UCSD-AML1 (cell line): ENCODE results near the gene ZNF658.
"Not testable (repeated sequence)": the region's sequence is repeated elsewhere in the genome, so short reads cannot be mapped to it uniquely, and the experiment has no call there.

Experiments
- DNase-seq: peaks from one replicate; lab custom pipeline; 2025; ENCODE audit not compliant: unreplicated experiment; lab: John Stamatoyannopoulos, UW

Gene ZNF658

DNA sequence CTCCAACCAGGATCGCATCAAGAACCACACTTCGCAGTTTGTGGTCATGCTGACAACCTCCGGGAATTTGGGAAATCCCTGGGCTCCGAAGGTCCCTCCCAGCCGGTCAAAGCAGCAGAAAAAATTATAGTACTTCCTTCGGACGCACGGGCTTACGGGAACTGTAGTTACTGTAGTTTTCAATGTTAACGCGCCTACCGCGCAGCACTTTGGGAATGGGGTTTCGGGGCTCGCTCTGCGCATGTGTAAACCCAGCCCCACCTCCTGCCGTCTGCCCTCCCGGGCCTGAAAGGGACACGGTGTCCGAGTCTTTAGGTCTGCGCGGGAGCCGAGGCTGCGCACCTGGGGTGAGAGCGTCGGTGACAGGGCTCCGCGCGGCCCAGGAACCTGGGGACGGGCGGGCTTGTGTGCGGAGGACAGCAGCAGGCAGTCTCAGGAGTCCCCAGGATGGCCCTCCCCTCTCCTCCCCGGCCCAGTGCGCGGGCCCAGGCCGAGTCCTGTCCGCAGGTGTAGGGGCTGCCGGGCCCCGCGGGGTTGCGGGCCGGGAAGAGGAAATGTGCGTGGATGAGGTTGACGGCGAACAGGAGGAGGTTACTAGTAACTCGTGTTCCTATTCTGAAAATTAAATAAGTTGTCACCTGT is at the start of gene ZNF658:
TSS of gene ZNF658 (plus strand) at position 236 of the 642 bp plus-strand sequence. CDS start 2,837 bp downstream, outside the sequence.
- DNase-seq, result not testable (repeated sequence)

DNA sequence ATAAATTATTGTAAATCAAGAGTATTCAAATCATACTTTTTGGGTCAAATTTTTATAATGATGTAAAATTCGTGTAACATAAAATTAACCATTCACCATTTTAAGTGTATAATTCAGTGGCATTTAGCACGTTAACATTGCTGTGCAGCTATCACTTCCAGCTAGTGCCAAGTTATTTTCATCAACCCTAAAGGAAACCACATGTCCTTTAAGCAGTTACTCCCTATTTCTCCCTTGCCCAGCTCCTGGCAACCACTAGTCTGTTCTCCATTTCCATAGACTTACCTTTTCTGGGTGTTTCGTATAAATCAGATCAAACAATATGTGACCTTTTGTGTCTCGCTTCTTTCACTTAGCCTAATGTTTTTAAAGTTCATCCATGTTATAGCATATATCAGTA is 38.8 kb upstream of the ZNF658 start:
- not testable (repeated sequence) for DNase-seq

DNA sequence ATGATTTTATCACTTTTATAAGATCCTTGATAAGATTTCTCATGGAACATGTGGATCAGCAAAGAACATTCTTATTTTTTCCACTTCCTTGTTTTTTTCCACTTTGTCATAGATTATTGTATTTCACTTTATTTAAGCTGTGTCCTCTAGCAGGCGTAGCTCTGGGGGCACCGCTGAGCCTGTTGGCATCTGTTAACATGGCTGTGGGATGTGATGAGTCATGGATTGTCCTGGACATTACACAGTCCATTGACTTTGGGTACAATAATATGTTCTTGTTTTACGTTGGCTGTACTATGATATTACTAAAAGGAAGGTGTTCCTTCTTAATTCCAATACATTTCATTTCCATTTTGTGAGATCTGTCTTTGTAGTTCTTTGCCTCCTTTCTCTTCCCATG is 31.9 kb upstream of the ZNF658 start:
- not testable (repeated sequence) for DNase-seq

DNA sequence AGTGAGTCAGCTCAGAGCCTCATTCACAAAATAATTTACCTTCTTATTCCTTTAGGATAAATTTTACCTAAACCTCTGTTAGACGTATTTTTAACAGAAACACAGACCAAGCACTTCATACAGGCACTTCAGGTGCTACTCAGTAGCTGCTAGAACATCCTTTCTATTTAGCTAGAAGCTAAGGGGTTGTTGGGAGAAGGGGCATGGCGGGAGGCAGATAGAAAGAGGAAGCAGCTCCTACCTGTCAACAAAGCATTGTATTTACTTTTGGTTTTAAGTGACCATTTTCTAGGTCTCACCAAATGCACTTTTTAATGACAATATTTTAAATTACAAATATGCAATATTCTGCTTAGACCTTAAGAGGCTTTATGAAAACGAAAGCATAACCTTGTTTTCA is 19.9 kb upstream of the ZNF658 start:
- not testable (repeated sequence) for DNase-seq

DNA sequence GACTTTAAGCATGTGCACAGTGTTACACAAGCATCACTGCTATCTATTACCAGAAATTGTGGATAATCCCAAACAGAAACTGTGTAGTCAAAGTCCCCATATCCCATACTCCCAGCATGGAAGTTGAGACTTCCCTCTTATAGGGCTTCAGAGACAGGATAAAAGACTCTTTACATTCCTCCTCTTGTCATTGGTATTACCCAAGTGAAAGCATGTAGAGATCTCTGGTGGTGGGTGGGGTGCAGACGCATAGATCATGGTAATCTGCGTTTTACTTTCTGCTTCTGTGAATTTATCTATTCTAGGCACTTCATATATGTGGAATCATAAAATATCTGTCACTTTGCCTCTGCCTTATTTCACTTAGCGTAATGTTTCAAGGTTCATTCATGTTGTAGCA is 18.7 kb upstream of the ZNF658 start:
- DNase-seq, result not testable (repeated sequence)

DNA sequence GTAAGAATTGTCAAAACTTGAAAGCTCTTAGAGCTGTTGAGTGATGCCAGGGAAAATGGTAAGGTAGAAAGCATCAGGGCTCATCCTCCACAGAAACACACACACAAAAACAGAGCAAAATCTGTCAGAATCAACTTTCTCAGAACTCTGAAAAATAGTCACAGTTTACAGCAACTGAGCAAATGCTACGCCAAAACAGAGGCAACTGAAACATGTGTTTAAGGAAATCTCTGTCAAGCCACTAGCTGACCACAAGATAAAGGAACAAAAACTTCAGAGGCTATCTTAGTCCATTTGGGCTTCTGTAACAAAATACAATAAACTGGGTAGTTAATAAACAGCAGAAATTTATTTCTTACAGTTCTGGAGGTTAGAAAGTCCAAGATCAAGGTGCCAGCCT is 10.2 kb upstream of the ZNF658 start:
- not testable (repeated sequence) for DNase-seq

DNA sequence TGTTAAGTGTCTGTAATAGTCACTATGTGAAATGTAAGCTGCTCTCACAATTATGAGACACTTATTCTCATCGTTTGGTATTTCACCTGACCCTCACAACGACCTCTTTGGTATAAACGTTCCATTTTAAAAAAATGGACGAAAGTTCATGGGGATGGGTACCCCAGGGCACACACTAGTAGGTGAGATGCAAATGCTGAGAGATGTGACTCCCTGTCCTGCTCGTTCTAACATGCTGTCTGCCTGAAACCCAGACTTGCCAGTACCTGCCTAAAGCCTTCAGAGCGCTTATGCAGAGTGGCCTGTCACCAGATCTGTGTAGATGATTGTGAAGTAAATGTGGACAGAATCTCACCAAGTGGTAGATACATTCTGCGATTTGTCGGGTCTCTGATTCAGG is 616 bp downstream of the ZNF658 start:
- DNase-seq, result not testable (repeated sequence)

DNA sequence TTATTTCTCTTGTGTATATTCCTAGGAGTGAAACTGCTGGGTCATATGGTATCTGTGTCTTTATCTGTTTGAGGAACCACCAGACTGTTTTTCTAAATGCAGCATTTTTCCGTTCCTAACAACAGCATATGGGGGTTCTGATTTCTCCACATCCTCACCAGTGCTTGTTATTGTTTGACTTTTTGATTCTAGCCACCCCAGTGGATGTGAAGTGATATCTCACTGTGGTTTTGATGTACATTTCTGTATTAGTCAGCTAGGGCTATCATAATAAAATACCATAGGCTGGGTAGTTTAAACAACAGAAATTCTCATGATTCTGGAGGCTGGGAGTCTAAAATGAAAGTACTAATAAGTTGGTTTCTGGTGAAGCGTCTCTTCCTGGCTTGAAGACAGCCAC is 9.0 kb downstream of the ZNF658 start:
- not testable (repeated sequence) for DNase-seq

DNA sequence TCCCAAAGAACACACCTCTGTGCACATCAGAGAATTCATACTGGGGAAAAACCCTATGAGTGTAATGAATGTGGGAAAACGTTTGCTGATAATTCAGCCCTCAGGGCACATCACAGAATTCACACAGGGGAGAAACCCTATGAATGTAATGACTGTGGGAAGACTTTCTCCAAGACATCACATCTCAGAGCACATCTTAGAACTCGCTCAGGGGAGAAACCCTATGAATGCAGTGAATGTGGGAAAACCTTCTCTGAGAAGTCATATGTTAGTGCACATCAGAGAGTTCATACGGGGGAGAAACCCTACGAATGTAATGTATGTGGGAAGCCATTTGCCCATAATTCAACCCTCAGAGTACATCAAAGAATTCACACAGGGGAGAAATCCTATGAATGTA is 19.5 kb downstream of the ZNF658 start:
- DNase-seq, result not testable (repeated sequence)

DNA sequence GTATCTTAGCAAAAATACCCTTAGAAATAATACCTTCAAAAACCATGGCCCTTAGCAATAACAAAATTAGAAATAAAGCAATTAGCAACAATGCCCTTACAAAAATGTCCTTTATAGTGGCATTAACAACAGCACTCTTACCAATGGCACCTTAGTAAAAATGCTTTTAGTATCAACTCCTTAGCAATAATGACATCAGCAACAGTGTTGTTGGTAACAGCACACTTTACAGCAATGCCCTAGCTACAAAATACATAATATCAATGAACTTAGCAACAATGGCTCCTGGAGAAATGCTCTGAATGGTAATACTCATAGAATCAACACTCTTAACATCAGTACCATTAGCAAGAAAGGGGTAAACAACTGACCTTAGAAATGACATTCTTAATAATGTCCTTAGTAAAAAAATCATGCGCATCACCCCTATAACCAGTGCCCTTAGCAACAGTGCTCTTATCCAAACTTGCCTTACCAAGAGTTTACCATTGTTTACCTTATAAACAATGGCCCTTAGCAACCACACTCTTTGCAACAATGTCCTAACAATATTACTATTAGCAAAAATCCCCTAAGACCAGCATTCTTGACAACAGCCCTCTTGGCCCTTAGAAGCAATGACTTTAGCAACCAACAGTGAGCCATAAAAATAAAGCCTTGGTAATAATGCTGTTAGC is 35.8 kb downstream of the ZNF658 start:
- DNase-seq, result not testable (repeated sequence)

DNA sequence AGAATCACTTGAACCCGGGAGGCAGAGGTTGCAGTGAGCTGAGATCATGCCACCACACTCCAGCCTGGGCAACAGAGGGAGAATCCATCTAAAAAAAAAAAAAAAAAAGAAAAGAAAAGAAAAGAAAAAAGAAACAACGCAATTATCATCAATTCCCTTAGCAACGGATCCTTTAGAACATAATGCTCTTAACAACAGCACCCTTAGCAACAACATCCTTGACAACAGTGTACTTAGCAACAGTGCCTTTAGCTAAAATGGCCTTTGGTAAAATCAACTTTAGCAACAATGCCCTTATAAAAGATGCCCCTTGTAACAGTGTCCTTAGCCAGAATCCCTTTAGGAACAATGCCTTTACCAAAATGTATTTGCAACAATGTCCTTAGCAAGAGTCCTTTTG is 37.1 kb downstream of the ZNF658 start:
- not testable (repeated sequence) for DNase-seq

DNA sequence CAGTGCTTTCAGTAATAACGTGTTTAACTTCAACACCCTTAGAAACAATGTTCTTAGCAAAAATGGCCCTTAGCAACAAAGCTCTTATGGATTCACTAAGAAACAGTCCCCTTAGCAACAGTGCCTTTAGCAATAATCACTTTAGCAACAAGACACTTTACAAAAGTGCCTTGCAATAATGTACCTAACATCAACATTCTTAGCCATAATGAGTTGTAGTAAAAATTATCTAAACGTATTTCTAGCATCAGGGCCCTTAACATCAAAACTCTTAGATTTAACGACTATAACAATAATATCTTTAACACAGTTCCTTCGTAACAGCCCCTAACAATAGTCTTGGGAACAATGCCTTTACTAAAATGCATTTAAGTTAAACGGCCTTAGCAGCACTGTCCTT is 37.8 kb downstream of the ZNF658 start:
- not testable (repeated sequence) for DNase-seq

DNA sequence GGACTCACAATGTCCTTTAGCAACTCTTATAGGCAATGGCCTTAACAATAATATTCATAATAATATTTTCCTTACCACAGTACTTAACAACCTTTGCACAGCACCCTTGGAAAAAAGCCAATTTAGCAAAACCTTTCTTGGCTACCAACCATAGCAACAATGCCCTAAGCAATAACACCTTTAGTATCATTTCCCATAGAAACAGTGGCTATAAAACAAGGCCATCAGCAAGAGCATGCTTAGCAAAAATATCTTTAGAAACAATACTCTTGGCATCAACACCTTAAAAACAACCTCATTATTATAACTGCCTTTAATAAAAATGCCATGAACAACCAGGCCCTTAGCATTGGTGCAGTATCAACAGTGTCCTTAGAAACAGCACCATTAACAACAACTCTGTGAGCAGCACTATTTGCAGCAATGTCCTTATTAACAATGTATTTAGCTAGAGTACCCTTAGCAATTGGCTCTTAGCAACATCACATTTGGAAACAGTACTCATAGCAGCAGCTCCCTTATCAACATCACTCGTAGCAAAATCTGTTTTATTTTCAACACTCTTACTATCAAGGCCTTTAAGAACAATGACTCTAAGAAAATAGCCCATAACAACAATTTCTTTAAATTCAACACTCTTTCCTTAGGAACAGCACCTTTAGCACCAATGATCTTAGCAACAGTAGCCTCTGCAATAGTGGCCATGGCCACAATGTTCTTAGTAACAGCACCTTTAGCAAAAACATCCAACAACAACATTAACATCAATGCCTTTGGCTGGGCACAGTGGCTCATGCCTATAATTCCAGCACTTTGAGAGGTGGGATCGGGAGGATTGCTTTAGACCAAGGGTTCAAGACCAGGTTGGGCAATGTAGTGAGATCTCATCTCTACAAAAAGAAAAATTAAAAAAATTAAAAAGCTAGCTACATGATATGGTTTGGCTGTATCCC is 39.6 kb downstream of the ZNF658 start:
- not testable (repeated sequence) for DNase-seq

DNA sequence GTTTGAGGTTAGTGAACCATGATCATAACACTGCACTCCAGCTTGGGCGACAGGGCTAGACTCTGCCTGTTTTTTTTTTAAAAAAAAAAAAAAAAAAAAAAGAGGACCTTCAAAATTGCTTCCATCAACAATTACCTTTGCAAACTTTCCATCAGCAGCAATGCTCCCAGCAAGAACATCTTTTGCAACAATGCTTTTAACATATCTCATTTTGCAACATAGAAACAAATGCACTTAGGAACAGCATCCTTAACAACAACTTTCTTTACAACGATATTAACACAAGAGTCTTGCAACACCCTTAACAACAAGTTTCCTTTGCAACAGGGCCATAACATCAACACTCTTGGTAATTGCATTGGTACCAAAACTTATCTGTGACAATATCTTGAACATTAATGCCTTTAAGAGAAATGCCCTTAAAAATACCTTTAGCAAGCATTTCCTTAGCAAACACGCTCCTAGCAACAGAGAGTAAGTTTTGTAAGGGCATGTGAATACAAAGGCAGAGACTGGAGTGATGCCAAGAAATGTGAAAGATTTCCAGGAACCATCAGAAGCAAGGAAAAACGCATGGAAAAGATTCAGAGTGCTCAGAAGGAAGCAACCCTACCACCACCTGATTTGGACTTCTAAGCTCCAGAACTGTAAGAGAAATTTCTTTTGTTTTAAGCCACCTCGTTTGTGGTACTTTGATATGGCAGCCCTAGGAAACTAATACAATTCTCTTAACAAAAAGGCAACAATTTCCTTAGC is 42.1 kb downstream of the ZNF658 start:
- DNase-seq, result not testable (repeated sequence)

DNA sequence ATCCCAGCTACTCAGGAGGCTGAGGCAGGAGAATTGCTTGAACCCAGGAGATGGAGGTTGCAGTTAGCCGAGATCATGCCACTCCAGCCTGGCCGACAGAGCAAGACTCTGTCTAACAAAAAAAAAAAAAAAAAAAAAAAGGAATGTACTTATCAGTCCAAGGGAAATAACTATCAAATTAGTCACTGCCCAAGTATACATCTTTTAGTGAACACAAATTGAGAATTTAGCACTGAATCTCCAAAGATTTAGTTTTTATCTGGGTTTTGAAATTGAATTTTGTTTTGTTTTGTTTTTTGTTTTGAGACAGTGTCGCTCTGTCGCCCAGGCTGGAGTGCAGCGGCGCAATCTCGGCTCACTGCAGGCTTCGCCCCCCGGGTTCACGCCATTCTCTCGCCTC is 52.1 kb downstream of the ZNF658 start:
- DNase-seq, result not testable (repeated sequence)
